Urinary bladder (tissue), 4 donors: Measurements from ENCODE around the gene NFATC3. TPM values are rescaled to one million over a fixed set of nuclear protein-coding genes. Genes with fewer than 3 reads are reported as not detected.

Source experiments
- DNase-seq: peaks from one replicate; pipeline ENCODE4 v3.0.0-alpha.2; 2015; ENCODE audit errors: extremely low spot score
- H3K27ac ChIP-seq: one replicate; pipeline ENCODE4 v1.5.1; 2013; ENCODE audit warnings: low read depth, mild to moderate bottlenecking, moderate library complexity
- H3K36me3 ChIP-seq: one replicate; pipeline ENCODE4 v1.6.1; 2013; ENCODE audit warnings: mild to moderate bottlenecking, moderate library complexity; ENCODE audit not compliant: insufficient read depth
- H3K4me1 ChIP-seq: one replicate; pipeline ENCODE4 v1.6.1; 2013; ENCODE audit warnings: mild to moderate bottlenecking, moderate library complexity; ENCODE audit not compliant: insufficient read depth
- H3K4me3 ChIP-seq: one replicate; pipeline ENCODE4 v1.5.1; 2013; ENCODE audit warnings: low read depth, low read length
- WGBS: extraction: QIAGEN DNeasy Blood & Tissue Kit; methylation state at CpG from one replicate; pipeline ENCODE4 v1.1.7; 2013; 5-methylcytosine and 5-hydroxymethylcytosine counted together
- polyA plus RNA-seq: library from polyadenylated mRNA; stranded (reverse); fragments of 200-250 nt; gene quantifications from one replicate; pipeline ENCODE4 v1.2.3, GENCODE V29; 2013
- total RNA-seq: library from RNA; depleted of rRNA; stranded (reverse); fragments of >200 nt; gene quantifications from one replicate; pipeline ENCODE4 v1.2.3, GENCODE V29; 2014
- donor health status: healthy with polysubstance abuse.
- donor health status: healthy.

The NFATC3 gene
- total and polyA plus RNA-seq, 2 donors = 20.2 to 27.1 TPM

- no peak within 1 kb of the TSS for H3K27ac ChIP-seq
- no peaks in the 10 kb centered on the region for H3K4me1 ChIP-seq
- no peaks in the 10 kb centered on the region for H3K36me3 ChIP-seq
- peak within 1 kb of the TSS; percentile 81 for H3K4me3 ChIP-seq
- no peak for DNase-seq
- WGBS = 1% methylated on average over 75 of the region's 75 CpGs
Measured at GRCh38 chr16:68244903-68245853, 160.0 kb downstream of the NFATC3 start, which contains the start of gene PLA2G15. Gene PLA2G15, plus strand, starts transcription at chr16:68245373. Its CDS starts 54 bp downstream, at chr16:68245427.

GRCh38 chr16:68246121-68246520 lies 161.0 kb downstream of the NFATC3 start:
- Histone ChIP-seq H3K4me1 (no peaks in the 10 kb centered on the region), H3K4me3 (peak overlapping the region; percentile 81), H3K27ac (no peak overlapping the region), H3K36me3 (no peaks in the 10 kb centered on the region)
- WGBS = 87% methylated on average over 7 of the region's 7 CpGs
- DNase-seq = no peak

- no peaks in the 10 kb centered on the region for H3K36me3 ChIP-seq
- no peaks in the 10 kb centered on the region for H3K4me1 ChIP-seq
- WGBS = 82% methylated on average over 5 of the region's 5 CpGs
- H3K4me3 ChIP-seq = no peak overlapping the region
- DNase-seq = no peak
- no peak overlapping the region for H3K27ac ChIP-seq
Measured at GRCh38 chr16:68246666-68247065, 161.5 kb downstream of the NFATC3 start.

GRCh38 chr16:68247400-68247799 lies 162.2 kb downstream of the NFATC3 start:
- H3K4me1 ChIP-seq = no peaks in the 10 kb centered on the region
- no peaks in the 10 kb centered on the region for H3K36me3 ChIP-seq
- no peak overlapping the region for H3K27ac ChIP-seq
- no peak overlapping the region for H3K4me3 ChIP-seq
- DNase-seq = no peak
- 88% methylated on average over 4 of the region's 4 CpGs for WGBS

GRCh38 chr16:68247932-68248331 lies 162.8 kb downstream of the NFATC3 start:
- no peak for DNase-seq
- Histone ChIP-seq H3K4me1 (no peaks in the 10 kb centered on the region), H3K27ac (no peak overlapping the region), H3K36me3 (no peaks in the 10 kb centered on the region), H3K4me3 (no peak overlapping the region)
- WGBS = 94% methylated on average over 4 of the region's 4 CpGs

- no peaks in the 10 kb centered on the region for H3K4me1 ChIP-seq
- WGBS = 92% methylated on average over 4 of the region's 4 CpGs
- H3K27ac ChIP-seq = no peak overlapping the region
- H3K4me3 ChIP-seq = no peak overlapping the region
- no peaks in the 10 kb centered on the region for H3K36me3 ChIP-seq
- no peak for DNase-seq
Measured at GRCh38 chr16:68249371-68249770, 164.2 kb downstream of the NFATC3 start.

- 93% methylated on average over 6 of the region's 6 CpGs for WGBS
- no peak overlapping the region for H3K27ac ChIP-seq
- no peak for DNase-seq
- no peaks in the 10 kb centered on the region for H3K4me1 ChIP-seq
- peaks cover 2% of the 10 kb centered on the region for H3K36me3 ChIP-seq
- H3K4me3 ChIP-seq = no peak overlapping the region
Measured at GRCh38 chr16:68250951-68251350, 165.8 kb downstream of the NFATC3 start.

GRCh38 chr16:68251832-68252231 lies 166.7 kb downstream of the NFATC3 start:
- 86% methylated on average over 5 of the region's 5 CpGs for WGBS
- no peak overlapping the region for H3K4me3 ChIP-seq
- H3K27ac ChIP-seq = no peak overlapping the region
- DNase-seq = no peak
- H3K36me3 ChIP-seq = peaks cover 2% of the 10 kb centered on the region
- H3K4me1 ChIP-seq = no peaks in the 10 kb centered on the region

GRCh38 chr16:68252383-68252782 lies 167.2 kb downstream of the NFATC3 start:
- no peak overlapping the region for H3K27ac ChIP-seq
- H3K4me1 ChIP-seq = no peaks in the 10 kb centered on the region
- no peak for DNase-seq
- H3K4me3 ChIP-seq = no peak overlapping the region
- 86% methylated on average over 5 of the region's 5 CpGs for WGBS
- H3K36me3 ChIP-seq = peaks cover 2% of the 10 kb centered on the region

GRCh38 chr16:68253721-68254120 lies 168.6 kb downstream of the NFATC3 start:
- Histone ChIP-seq H3K4me3 (no peak overlapping the region), H3K36me3 (peaks cover 2% of the 10 kb centered on the region), H3K27ac (no peak overlapping the region), H3K4me1 (no peaks in the 10 kb centered on the region)
- WGBS = 89% methylated on average over 4 of the region's 4 CpGs
- no peak for DNase-seq

- 93% methylated on average over 18 of the region's 18 CpGs for WGBS
Measured at GRCh38 chr16:68255712-68256111, 170.5 kb downstream of the NFATC3 start.

GRCh38 chr16:68257251-68257905 lies 172.2 kb downstream of the NFATC3 start:
- peaks cover 2% of the 10 kb centered on the region for H3K36me3 ChIP-seq

More at GRCh38 chr16:68255712-68256111, 170.5 kb downstream of the NFATC3 start:
- no peak for DNase-seq
- Histone ChIP-seq H3K27ac (no peak overlapping the region), H3K4me3 (no peak overlapping the region), H3K36me3 (peaks cover 2% of the 10 kb centered on the region), H3K4me1 (no peaks in the 10 kb centered on the region)

GRCh38 chr16:68257906-68258800 lies 173.0 kb downstream of the NFATC3 start:
- Histone ChIP-seq H3K4me3 (no peak overlapping the region), H3K27ac (peak overlapping the region; percentile 38), H3K36me3 (peaks cover 2% of the 10 kb centered on the region), H3K4me1 (no peaks in the 10 kb centered on the region)
- WGBS = 63% methylated on average over 13 of the region's 13 CpGs
- DNase-seq = no peak

More at GRCh38 chr16:68257251-68257905, 172.2 kb downstream of the NFATC3 start:
- no peaks in the 10 kb centered on the region for H3K4me1 ChIP-seq
- DNase-seq = no peak
- peak overlapping the region; percentile 38 for H3K27ac ChIP-seq
- WGBS = 75% methylated on average over 6 of the region's 6 CpGs
- no peak overlapping the region for H3K4me3 ChIP-seq
